Trophoblast cell (in vitro differentiated cells and primary cell): ENCODE results near the gene PMEPA1.
"Not testable (repeated sequence)": the region's sequence is repeated elsewhere in the genome, so short reads cannot be mapped to it uniquely, and the experiment has no call there.

ENCODE experiments used
- DNase-seq, 2 donors: peaks; one replicate each; pipeline ENCODE4 v3.0.0-alpha.2; 2016
- H2AFZ ChIP-seq: 2 replicates; pipeline ENCODE4 v1.6.1; 2013; ENCODE audit warnings: low read length, moderate library complexity, mild to moderate bottlenecking; ENCODE audit not compliant: insufficient read depth, poor library complexity
- H2AK5ac ChIP-seq: 2 replicates; pipeline ENCODE4 v1.6.1; 2013; ENCODE audit warnings: mild to moderate bottlenecking, low read length
- H2BK120ac ChIP-seq: 2 replicates; pipeline ENCODE4 v1.6.1; 2013; ENCODE audit warnings: low read length, mild to moderate bottlenecking, moderate library complexity; ENCODE audit not compliant: insufficient read depth, poor library complexity
- H2BK12ac ChIP-seq: 2 replicates; pipeline ENCODE4 v1.6.1; 2013; ENCODE audit warnings: mild to moderate bottlenecking, low read length, moderate library complexity
- H2BK5ac ChIP-seq: 2 replicates; pipeline ENCODE4 v1.6.1; 2013; ENCODE audit warnings: low read length, low read depth, moderate library complexity, mild to moderate bottlenecking; ENCODE audit not compliant: poor library complexity
- H3K14ac ChIP-seq: 2 replicates; pipeline ENCODE4 v1.6.1; 2013; ENCODE audit warnings: mild to moderate bottlenecking, low read length
- H3K18ac ChIP-seq: 2 replicates; pipeline ENCODE4 v1.6.1; 2013; ENCODE audit warnings: mild to moderate bottlenecking, low read length
- H3K23ac ChIP-seq: 2 replicates; pipeline ENCODE4 v1.6.1; 2013; ENCODE audit warnings: low read length
- H3K27ac ChIP-seq: 2 replicates; pipeline ENCODE4 v1.5.1; 2013; ENCODE audit warnings: low read depth, mild to moderate bottlenecking, inconsistent platforms, low read length, moderate library complexity
- H3K27me3 ChIP-seq: 2 replicates; pipeline ENCODE4 v1.6.1; 2013; ENCODE audit warnings: inconsistent platforms, mild to moderate bottlenecking, low read length, moderate library complexity; ENCODE audit not compliant: insufficient read depth
- H3K36me3 ChIP-seq, 2 experiments: 1 replicate in 1 of 2; 2 replicates in 1 of 2; pipeline ENCODE4 v1.6.1; 2013; ENCODE audit warnings: low read length in 2 of 2, mild to moderate bottlenecking in 2 of 2, moderate library complexity in 1 of 2; ENCODE audit not compliant: insufficient read depth in 2 of 2, control insufficient read depth in 1 of 2
- H3K4ac ChIP-seq: 2 replicates; pipeline ENCODE4 v1.6.1; 2013; ENCODE audit warnings: low read depth, mild to moderate bottlenecking, low read length, moderate library complexity
- H3K4me1 ChIP-seq, 2 experiments: 1 replicate in 1 of 2; 2 replicates in 1 of 2; pipeline ENCODE4 v1.6.1; 2013; ENCODE audit warnings: low read length in 2 of 2, mild to moderate bottlenecking in 2 of 2, moderate library complexity in 1 of 2; ENCODE audit not compliant: insufficient read depth in 2 of 2, control insufficient read depth in 1 of 2
- H3K4me2 ChIP-seq: 2 replicates; pipeline ENCODE4 v1.6.1; 2013; ENCODE audit warnings: inconsistent platforms, mild to moderate bottlenecking, low read length, moderate library complexity
- H3K4me3 ChIP-seq: 2 replicates; pipeline ENCODE4 v1.5.1; 2013; ENCODE audit warnings: mild to moderate bottlenecking, low read depth, low read length, inconsistent platforms
- H3K79me1 ChIP-seq: one replicate; pipeline ENCODE4 v1.6.1; 2013; ENCODE audit warnings: low read length
- H3K79me2 ChIP-seq: 2 replicates; pipeline ENCODE4 v1.6.1; 2013; ENCODE audit warnings: low read length, mild to moderate bottlenecking; ENCODE audit not compliant: control insufficient read depth, insufficient read depth, poor library complexity
- H3K9ac ChIP-seq: 2 replicates; pipeline ENCODE4 v1.6.1; 2013; ENCODE audit warnings: mild to moderate bottlenecking, low read length
- H3K9me3 ChIP-seq: 2 replicates; pipeline ENCODE4 v1.6.1; 2013; ENCODE audit warnings: low read depth, mild to moderate bottlenecking, control low read depth, inconsistent platforms, low read length; ENCODE audit not compliant: insufficient read depth
- H4K12ac ChIP-seq: 2 replicates; pipeline ENCODE4 v1.6.1; 2013; ENCODE audit warnings: low read depth, mild to moderate bottlenecking, low read length, moderate library complexity
- H4K8ac ChIP-seq: 2 replicates; pipeline ENCODE4 v1.6.1; 2013; ENCODE audit warnings: low read depth, mild to moderate bottlenecking, low read length, moderate library complexity
- H4K91ac ChIP-seq: one replicate; pipeline ENCODE4 v1.6.1; 2013; ENCODE audit warnings: low read depth, mild to moderate bottlenecking, low read length, moderate library complexity
- WGBS: extraction: QIAGEN DNeasy Blood & Tissue Kit; methylation state at CpG from one replicate; pipeline ENCODE4 v1.1.7; 2013; ENCODE audit warnings: missing lambda C conversion rate; ENCODE audit not compliant: insufficient read length, insufficient coverage; ENCODE audit errors: extremely low coverage; 5-methylcytosine and 5-hydroxymethylcytosine counted together

Gene PMEPA1

GRCh38 chr20:57632286-57632685, 77.5 kb downstream of the PMEPA1 start:
- no peak for DNase-seq
- Histone ChIP-seq H3K4me1 (peaks cover 0 to 4% of the 10 kb centered on the region in 2 experiments), H3K9ac (no peak overlapping the region), H3K4me2 (no peak overlapping the region), H2BK12ac (no peak overlapping the region), H3K27ac (no peak overlapping the region), H3K27me3 (no peaks in the 10 kb centered on the region), H4K8ac (no peak overlapping the region), H2BK120ac (no peak overlapping the region), H2AFZ (no peak overlapping the region), H4K91ac (no peak overlapping the region), H3K18ac (no peak overlapping the region), H3K23ac (no peak overlapping the region), H2BK5ac (no peak overlapping the region), H3K79me1 (no peaks in the 10 kb centered on the region), H2AK5ac (no peak overlapping the region), H3K4ac (no peak overlapping the region), H3K79me2 (no peaks in the 10 kb centered on the region), H4K12ac (no peak overlapping the region), H3K36me3 (no peaks in the 10 kb centered on the region), H3K9me3 (peaks cover 5% of the 10 kb centered on the region), H3K4me3 (no peak overlapping the region), H3K14ac (no peak overlapping the region)
- no CpG with 5 or more reads among the region's 2 CpGs for WGBS

- Histone ChIP-seq H2BK5ac (no peak overlapping the region), H3K9me3 (peaks cover 8% of the 10 kb centered on the region), H4K8ac (no peak overlapping the region), H3K4me2 (no peak overlapping the region), H3K79me2 (no peaks in the 10 kb centered on the region), H3K27ac (no peak overlapping the region), H2BK120ac (no peak overlapping the region), H3K9ac (no peak overlapping the region), H3K18ac (no peak overlapping the region), H3K4me3 (no peak overlapping the region), H2BK12ac (no peak overlapping the region), H2AK5ac (no peak overlapping the region), H4K91ac (no peak overlapping the region), H3K36me3 (no peaks in the 10 kb centered on the region), H3K4ac (no peak overlapping the region), H4K12ac (no peak overlapping the region), H3K14ac (no peak overlapping the region), H3K23ac (no peak overlapping the region), H2AFZ (no peak overlapping the region), H3K4me1 (peaks cover under 1 to 4% of the 10 kb centered on the region in 2 experiments), H3K79me1 (no peaks in the 10 kb centered on the region), H3K27me3 (no peaks in the 10 kb centered on the region)
- DNase-seq, result no peak
- WGBS, result no CpG with 5 or more reads among the region's 4 CpGs
Measured at GRCh38 chr20:57630061-57630460, 79.8 kb downstream of the PMEPA1 start.

DNA sequence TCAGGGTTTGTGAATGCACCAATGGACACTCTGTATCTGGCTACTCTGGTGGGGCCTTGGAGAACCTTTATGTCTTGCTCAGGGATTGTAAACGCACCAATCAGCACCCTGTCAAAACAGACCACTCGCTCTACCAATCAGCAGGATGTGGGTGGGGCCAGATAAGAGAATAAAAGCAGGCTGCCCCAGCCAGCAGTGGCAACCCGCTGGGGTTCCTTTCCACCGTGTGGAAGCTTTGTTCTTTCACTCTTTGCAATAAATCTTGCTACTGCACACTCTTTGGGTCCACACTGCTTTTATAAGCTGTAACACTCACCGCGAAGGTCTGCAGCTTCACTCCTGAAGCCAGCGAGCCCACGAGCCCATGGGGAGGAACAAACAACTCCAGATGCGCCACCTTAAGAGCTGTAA, 80.3 kb downstream of the PMEPA1 start:
- not testable (repeated sequence) for H4K12ac ChIP-seq, H2BK120ac ChIP-seq, DNase-seq, H3K9me3 ChIP-seq, H3K4ac ChIP-seq, H3K79me1 ChIP-seq, H3K27ac ChIP-seq, H2BK5ac ChIP-seq, H2AFZ ChIP-seq, H3K14ac ChIP-seq, H4K91ac ChIP-seq, H3K9ac ChIP-seq, H3K4me1 ChIP-seq, H3K27me3 ChIP-seq, H2AK5ac ChIP-seq, H4K8ac ChIP-seq, H3K18ac ChIP-seq, H3K36me3 ChIP-seq, H3K4me2 ChIP-seq, H2BK12ac ChIP-seq, H3K4me3 ChIP-seq, H3K79me2 ChIP-seq, H3K23ac ChIP-seq
- WGBS, result no CpG with 5 or more reads among the region's 9 CpGs

- H4K8ac ChIP-seq, H3K27ac ChIP-seq, H3K4ac ChIP-seq: not testable (repeated sequence)
Measured at GRCh38 chr20:57628962-57629308, 80.9 kb downstream of the PMEPA1 start.

More at GRCh38 chr20:57628962-57629308, 80.9 kb downstream of the PMEPA1 start:
- no CpG with 5 or more reads among the region's 12 CpGs for WGBS
- H3K9me3 ChIP-seq, H3K23ac ChIP-seq, H4K12ac ChIP-seq, H3K4me3 ChIP-seq, H3K36me3 ChIP-seq, H3K27me3 ChIP-seq, H2AK5ac ChIP-seq, DNase-seq, H3K9ac ChIP-seq, H2AFZ ChIP-seq, H4K91ac ChIP-seq, H3K79me1 ChIP-seq, H3K4me2 ChIP-seq, H2BK12ac ChIP-seq, H3K4me1 ChIP-seq, H2BK5ac ChIP-seq, H2BK120ac ChIP-seq, H3K79me2 ChIP-seq, H3K14ac ChIP-seq, H3K18ac ChIP-seq: not testable (repeated sequence)
